NCI-H748 treated with DMSO at 0.1 percent for 48 hours (cell line): ENCODE data around the gene AKAP8L.

Source experiments
- DNase-seq: peaks from one replicate; lab custom pipeline; 2025; lab: John Stamatoyannopoulos, UW

AKAP8L gene

DNA sequence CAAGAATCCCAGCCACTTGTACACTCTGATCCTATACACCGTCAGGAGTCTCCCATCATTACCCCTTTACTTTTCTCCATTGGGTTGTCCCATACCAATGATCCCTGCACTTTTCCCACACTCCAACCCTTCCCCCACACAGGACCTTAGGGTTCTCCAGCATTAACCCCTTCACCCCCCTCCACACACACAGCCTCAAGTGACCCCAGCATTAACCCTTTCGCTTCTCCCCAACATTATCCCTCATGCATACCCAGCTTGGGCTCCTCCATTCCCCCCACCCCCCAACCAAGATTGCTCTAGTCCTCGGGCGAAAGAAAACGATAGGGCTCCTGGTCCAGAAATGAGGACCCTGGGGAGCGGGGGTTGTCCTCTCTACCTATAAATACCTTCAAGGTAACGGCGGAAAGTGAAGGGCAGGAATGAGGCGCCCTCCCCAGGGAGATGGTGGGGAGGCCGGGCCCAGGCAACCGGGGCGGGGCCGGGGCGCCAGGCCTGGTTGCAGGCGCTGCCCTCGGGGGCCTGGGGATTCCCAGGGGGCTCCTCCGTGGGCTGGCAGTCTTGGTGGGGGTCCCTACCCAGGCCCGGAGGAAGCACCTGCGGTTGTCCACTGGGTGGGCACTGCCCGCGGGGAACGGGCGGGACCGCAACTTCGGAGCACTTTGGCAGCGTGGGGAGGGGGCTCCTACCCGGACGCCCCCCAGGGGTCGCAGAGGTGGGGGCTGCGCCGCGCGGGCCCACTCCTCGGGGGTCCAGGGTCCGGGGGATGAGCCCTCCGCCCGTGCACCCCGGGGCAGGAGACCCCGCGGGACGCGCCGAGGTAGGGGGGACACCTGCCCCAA, 30.2 kb upstream of the AKAP8L start:
- no peak for DNase-seq

DNA sequence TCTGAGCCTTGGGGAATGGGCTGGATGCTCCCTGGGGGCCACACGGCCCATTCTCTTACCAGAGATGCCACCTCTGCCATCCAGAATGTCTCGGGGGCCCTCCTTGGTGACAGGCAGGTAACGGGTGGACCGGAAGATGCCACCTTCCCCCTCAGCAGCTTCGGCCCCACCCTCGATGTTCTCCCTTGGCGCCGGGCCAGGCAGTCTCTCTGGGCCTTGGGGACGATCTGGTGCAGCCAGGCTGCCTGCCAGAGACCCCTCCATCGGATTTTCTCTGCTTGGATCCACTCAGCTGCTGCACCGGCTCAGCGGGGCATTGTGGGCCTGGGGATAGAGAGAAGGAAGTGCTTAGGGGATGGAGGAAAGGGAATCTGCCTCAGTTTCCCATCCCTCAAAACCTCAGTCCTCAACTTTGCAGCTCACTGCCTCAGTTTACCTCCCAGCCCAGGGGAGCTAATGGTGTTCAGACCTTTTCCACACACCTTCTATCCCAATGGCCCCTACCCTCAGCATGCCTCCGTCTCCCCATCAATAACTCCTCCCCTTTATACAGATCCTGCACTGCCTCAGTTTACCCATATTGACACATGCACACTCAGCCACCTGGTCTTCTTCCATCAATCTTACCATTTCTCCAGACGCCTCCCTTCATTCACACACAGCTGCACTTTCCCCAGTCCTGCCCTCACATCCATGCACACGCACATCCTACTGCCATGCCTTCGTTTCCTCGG, 29.4 kb upstream of the AKAP8L start:
- no peak for DNase-seq

DNA sequence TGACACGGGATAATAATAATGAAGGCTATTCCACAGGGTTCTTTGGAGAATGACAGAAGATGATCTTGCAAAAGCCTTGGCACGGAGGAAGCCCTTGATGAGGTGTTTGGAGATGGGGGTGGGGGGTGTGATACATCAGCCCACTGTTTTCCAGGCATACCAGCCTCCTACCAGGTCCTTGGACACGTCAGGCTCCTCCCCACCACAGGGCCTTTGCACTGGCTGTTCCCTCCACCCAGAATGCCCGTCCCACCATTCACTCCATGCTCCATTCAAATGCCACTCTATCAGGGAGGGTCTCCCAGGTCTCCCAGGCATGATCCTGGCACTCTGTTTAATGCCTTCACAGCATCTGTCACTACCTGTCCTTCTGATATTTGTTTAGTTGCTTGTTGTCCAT, 28.3 kb upstream of the AKAP8L start:
- no peak for DNase-seq

DNA sequence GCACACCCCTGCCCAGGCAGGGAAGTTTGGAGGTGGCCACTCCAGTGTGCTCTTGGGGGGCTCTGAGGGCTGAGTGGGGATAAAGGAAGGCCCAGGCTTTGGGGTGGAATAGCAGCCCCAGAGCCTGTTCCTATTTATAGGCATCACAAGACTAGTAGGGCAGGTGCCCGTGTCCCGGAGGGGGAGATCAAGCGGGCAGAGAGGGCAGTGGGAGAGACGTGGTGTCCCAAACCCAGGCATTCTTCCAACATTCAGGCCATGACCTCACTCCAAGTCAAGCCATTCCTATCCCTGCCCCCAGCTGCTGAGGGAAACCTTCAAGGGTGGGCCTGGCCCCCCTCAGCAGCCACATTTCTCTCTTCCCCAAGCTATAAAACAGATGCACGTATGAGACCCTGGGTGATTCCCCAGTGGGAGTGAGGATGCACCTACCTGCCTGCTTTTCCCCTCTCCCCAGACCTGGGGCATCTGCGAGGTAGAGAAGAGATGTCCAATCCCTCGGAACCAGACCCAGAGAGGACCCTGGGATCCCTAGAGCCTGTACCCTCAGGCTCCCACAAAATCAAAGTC, 27.1 kb upstream of the AKAP8L start:
- no peak for DNase-seq

DNA sequence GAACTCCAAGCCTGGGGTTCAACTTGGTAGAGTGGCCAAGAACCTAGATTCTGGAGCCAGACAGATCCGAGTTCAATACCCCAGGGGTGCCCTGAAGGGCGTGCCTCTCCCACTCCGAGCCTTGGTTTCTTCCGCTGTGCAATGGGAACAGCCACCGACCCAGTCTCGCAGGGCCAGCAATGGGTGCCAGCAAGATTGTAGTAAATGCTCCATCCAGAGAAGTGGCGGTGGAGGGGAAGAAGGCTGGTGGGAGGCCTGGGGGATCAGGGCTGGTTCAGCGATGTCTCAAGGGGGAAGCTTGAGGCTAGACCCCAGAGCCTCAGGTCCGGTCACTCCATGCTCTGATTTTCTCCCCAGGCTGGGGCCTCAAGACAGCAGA, 26.4 kb upstream of the AKAP8L start:
- DNase-seq = no peak

DNA sequence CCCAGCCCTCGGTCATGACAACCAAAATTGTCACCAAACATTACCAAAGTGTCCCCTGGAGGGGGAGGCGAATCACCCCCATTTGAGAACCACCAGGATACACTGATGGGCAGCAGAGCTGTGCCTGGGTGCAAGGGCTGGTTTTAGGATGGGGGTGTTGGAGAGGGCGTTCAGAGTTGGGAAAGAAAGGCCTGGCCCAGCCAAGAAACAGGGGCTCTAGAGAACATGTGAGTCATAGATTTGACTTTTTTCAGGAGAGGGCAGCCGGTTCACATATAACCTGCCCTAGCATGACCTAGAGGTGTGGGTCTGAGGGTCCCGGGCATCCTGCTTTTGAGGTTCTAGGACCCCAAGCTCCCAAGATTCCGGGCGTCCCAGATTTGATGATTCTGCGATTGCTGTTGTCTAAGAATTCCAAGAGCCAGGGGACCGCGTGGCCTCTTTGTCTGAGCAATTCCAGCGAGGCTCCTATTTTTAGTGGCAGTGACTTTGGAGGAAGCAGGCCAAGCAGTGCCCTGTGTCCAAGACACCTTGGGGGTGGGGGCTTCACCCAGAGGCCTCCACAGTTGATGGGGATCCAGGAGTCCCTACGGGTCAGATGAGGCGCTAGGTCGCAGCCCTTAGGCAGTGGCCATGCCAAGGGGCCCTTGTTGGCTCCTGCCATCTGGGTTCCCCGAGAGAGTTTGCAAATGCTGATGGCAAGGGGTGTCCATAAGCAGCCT, 25.9 kb upstream of the AKAP8L start:
- no peak for DNase-seq

DNA sequence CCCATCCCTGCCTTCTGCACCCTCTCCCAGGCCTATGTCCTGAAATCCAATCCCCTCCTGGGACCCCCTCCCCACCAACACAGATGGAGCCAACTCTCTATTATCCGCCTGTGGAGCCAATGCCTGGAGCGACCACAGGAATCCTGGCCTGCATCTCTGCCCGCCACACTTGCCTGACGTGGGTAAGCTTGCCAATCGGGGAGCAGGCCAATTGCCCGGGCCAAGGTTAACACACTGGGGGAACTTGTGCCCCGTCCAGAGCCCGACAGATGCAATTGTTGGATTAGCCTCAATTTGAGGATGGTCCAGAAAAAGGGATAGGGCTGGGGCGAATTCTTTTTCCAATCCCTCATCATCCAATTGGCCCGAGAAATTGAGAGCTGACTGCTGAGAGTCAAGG, 25.1 kb upstream of the AKAP8L start:
- DNase-seq = no peak

DNA sequence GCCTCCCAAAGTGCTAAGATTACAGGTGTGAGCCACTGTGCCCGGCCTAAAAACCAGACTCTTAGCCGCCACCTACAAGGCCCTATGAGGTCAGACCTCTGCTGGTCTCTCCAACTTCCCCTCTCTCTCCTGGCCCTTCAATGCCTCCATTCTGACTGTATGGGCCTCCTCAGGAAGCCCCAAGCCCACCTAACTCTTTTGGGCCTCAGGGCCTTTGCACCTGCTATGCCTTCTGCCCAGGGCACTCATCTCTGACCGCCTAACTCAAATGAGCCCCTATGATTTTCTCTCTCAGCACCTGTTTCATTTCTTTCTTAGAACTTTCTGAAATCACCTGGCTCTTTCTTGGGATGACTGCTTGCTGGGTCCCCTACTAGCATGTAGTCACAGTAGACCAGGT, 24.5 kb upstream of the AKAP8L start:
- no peak for DNase-seq

DNA sequence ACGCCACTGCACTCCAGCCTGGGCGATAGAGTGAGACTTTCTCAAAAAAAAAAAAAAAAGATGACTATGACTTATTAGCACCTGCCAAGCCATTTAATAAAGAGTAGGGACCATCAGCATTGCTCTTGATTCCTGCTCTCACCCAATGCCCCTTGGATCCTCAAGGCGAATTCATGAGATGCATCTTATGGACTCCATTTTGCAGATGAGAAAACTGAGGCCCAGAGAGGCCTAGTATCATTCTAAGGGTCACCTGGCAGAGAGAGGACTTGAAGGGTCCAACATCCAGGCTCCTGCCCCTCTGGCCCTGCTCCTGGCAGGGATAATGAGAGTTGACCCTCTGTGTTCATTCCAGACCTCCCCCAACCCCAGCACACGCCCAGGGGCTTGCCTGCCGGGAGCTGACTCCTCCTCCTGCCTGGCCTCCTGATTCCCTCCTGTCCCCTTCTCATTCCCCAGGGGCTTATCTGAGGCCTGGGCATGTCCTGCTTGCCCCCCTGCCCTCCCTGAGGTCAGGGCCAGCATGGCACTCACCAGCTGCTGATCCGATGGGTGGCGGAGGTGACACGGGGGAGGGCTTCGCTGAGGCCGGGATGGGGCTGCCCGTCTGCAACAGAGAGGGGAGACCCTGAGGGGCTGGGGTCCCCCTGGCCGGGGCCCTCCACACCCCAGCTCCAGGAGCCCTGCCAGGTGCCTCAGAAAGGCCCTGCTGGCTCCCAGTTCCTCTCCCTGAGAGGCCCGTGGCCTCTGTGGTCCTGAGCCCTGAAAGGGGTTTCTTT, 23.5 kb upstream of the AKAP8L start:
- no peak for DNase-seq

DNA sequence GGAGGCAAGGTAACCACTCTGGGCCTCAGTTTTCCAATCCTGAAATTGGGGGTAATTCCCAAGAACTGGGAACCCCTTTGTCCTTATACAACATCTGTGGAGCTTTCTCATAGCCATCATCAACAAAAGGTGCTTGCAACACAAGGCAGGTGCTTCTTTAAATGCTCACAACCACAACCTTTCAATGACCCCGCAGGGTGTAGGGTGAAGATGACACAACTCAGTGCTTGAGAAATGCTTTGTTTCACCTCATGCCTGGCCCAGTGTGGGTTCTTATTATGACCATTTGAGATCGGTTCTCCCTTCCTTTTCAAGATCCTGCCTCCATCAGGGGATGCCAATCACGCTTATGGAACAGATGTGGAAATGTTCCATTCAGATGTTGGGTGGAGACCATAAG, 22.5 kb upstream of the AKAP8L start:
- DNase-seq = no peak

DNA sequence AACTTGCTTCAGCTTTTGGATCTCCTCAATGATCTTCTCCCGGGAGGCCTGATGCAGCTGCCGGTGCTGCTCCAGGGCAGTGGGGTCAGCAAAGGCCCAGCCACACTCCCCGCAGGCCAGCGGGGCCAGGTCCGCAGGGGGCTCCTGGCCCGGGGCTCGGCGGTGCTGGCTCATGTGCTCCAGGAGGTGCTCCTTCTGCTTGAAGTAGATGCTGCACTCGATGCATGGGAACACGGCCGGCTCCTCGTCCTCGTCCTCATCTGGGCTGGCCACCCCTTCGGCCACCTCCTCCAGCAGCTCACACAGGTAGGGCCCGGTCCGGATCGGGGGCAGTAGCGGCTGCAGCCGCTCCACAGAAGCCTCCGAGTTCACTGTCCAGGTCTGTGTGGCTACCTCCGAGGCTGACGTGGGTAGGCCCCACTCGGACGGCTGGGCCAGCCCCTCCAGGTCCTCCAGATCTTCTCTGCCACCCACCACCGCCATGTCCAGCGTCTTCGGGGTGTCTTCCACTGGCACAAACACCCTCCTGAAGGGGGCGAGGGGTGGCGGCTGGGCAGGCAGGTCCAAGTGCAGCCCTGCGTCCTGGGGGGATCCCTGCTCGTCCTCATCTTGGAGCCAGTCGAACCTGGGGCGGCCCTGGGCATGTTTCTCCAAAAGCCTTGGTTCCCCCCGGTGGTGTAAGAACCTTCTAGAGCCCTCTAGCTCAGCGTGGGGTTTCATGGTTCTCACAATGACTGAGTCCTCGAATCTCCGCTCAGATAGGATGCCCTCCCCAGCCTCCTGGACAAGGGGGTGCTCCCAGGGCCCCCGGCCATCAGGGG, 21.2 kb upstream of the AKAP8L start:
- DNase-seq = no peak

DNA sequence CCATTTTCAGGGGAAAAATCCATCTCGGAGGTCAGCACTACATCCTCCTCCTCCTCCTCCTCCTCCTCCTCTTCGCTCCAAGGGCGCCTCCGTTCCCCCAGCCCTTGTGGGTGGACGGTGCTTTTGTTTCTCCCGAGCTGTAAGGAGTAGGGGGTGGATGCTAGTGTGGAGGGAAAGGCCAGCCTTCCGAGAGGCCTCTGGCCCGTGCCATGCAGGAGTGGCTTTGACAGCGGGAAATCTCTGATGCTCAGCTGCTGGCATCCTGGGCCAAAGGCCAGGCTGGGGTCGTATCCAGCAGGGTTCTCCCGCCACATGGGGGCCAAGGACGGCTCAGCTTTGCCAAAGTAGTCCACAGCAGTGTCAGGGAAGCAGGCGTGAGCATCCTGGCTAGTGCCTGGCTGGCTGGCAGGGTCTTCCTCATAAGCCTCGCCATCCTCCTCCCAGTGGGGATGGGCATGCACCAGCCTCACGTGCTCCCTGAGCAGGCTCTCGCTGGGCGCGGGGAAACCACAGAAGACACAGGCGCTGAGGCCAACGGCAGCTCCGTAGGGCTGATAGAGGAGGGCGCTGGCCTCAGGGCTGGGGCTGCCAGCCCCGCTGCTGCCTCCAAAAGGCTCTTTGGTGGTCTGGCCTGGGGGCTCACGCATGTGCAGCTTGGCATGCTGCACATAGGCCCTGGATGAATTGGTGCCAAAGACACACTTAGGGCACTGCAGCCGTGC, 20.5 kb upstream of the AKAP8L start:
- DNase-seq = no peak

DNA sequence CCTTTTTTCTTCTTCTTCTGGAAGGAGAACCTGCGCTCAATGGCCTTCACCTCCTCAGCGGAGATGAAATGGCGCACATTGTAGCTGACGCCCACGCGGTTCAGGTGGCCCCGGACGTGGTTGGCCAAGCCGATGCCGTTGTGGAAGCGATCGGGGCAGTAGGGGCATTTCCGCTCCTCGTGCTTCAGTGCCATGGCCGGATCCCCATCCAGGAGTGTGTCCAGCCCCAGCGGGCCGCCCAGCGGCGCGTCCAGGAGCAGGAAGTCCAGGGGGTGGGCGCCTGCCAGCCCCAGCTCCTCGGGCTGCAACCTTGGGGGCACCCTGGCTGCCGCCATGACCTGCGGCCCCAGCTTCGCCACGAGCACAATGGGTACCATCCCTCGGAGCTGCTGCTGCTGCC, 19.8 kb upstream of the AKAP8L start:
- no peak for DNase-seq

DNA sequence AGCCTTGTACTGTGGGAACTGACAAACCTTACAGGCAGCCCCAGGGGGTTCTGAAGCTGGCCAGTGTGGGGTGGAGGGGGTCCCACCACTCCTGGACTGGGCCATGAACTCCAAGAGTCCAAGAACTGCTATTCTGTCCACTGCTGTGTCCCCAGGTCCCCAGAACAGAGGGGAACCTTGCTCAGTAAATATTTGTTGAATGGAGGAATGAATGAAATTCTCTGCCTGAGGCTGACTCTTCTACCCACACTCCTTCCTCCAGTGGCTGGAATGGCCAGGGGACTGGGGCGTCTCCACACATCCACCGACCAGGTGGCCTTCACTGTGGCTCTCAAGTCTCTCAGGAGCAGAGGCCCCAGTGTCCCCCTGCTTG, 19.3 kb upstream of the AKAP8L start:
- no peak for DNase-seq

DNA sequence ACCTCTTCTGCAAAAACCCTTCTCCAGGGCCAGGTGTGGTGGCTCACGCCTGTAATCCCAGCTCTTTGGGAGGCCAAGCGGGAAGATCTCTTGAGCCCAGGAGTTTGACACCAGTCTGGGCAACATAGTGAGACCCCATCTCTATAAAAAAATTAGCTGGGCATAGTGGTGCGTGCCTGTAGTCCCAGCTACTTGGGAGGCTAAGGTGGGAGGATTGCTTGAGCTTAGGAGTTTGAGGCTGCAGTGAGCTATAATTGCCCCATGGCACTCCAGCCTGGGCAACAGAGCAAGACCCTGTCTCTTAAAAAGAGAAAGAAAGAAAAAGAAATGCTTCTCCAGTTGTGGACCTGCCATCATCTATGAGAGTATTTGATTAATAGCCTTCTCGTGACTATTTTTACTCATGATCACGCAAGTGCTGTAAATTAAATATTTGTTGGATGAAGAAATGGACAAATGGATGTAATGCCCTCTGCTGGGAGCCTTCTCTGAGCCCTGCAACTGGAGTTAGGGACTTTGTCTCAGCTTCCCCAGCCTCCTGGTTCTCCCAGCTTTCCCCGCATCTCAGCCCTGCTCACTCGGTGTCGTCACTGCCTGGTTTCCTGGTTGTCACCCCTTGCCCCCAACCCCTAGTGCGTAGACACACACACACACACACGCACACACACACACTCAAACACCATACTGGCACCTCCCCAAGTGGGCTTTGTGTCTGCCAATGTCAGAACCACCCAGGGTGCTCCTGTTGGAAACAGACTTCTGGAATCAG, 18.8 kb upstream of the AKAP8L start:
- no peak for DNase-seq

DNA sequence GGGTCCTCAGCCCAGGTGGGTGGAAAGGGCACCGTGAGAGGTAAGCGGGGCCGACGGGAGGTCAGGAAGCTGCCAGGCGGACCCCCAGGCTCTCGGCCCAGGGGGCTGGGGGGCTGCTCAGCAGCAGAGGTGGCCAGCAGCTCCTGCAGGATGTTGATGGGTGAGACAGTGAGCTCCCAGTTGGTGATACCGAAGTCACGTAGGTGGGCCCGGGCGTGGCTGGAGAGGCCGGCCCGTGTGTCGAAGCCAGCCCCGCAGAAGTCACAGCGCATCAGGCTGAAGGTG, 18.0 kb upstream of the AKAP8L start:
- DNase-seq = no peak

DNA sequence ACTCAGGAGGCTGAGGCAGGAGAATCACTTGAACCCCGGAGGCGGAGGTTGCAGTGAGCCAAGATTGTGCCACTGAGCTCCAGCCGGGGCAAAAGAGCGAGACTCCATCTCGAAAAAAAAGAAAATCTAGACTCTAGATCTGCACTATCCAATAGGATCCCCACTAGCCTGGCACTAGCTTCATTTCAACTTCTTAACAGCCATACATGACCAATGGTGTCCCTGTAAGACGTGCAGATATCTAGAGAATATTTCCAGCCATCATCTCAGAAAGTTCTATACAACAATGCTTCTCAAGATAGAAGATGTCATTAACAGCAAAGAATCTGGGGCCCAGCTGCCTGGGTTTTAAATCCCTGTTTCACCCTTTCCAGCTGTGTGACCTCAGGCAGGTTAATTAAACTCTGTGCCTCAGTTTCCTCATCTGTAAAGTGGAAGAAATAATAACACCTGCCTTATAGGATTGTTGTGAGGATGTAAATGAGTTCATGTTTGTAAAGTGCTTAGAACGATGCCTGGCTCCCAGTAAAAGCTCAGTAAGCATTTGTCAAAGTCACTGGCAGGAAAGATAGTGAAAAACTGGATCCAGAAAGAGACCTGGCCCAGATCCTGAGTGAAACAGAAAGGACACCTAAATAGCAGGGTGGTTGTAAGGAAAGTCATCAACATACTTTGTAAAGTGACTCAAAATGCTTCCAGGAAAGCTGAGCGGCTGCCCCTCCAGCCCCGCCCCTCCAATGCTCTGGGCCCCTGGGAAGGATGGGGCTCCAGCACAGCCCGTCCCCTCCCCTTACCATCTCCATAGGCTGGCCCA, 17.4 kb upstream of the AKAP8L start:
- DNase-seq = no peak

DNA sequence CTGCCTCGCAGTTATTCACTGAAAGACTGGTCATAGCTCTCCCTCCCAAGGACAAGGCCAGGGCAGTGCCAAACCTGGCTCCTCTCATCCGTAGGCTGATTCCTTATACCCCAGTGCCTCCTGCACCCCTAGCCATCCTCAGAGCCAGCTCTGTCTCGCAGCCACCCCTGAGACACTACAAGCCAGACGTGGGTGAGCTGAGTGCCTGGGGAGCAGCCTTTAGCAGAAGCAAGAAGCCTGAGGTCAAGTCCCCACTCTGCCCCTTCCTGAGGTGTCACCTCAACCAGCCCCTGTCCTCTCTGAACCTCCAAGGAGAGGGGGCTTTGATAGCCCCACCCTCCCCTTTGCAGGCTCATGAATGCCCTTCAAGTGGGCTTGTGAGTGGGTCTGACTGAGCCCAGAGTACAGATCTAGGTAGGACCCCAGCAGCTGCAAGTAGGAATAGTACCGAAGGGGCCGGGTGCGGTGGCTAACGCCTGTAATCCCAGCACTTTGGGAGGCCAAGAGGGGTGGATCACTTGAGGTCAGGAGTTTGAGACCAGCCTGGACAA, 14.8 kb upstream of the AKAP8L start:
- no peak for DNase-seq
